Activated CD8-positive, alpha-beta memory T cell treated with anti-CD3 and anti-CD28 coated beads, Interleukin-2, amount 50 U/mL, for 24 hours (primary cell): ENCODE data around the gene GABRD.

ENCODE experiments used
- DNase-seq: peaks from one replicate; pipeline ENCODE4 v3.0.0-alpha.2; 2020; ENCODE audit errors: extremely low read depth

The GABRD gene

GRCh38 chr1:1985375-1986050 is 33.6 kb upstream of the GABRD start:
- DNase-seq: no peak

GRCh38 chr1:1986451-1987141 is 32.5 kb upstream of the GABRD start:
- DNase-seq: no peak

GRCh38 chr1:1987142-1987510 is 32.0 kb upstream of the GABRD start:
- DNase-seq: no peak

GRCh38 chr1:1988061-1988945 is 30.8 kb upstream of the GABRD start:
- DNase-seq: no peak

GRCh38 chr1:1989102-1989542 is 30.0 kb upstream of the GABRD start:
- no peak for DNase-seq

GRCh38 chr1:1989789-1990188 is 29.4 kb upstream of the GABRD start:
- no peak for DNase-seq

- no peak for DNase-seq
Measured at GRCh38 chr1:1990222-1990621, 28.9 kb upstream of the GABRD start.

- DNase-seq: no peak
Measured at GRCh38 chr1:1994536-1994935, 24.6 kb upstream of the GABRD start.

GRCh38 chr1:1996207-1996651 is 22.9 kb upstream of the GABRD start:
- DNase-seq: no peak

- DNase-seq: no peak
Measured at GRCh38 chr1:1997576-1997975, 21.6 kb upstream of the GABRD start.

- no peak for DNase-seq
Measured at GRCh38 chr1:2000432-2000831, 18.7 kb upstream of the GABRD start.

- DNase-seq: no peak
Measured at GRCh38 chr1:2000850-2001249, 18.3 kb upstream of the GABRD start.

- no peak for DNase-seq
Measured at GRCh38 chr1:2001773-2002411, 17.3 kb upstream of the GABRD start.

- no peak for DNase-seq
Measured at GRCh38 chr1:2003541-2004131, 15.5 kb upstream of the GABRD start, which contains the start of gene CFAP74. TSS of gene CFAP74 (minus strand) at chr1:2003786. CDS start at chr1:1990956, 12,830 bp downstream.

GRCh38 chr1:2004856-2005255 is 14.3 kb upstream of the GABRD start:
- DNase-seq: no peak

GRCh38 chr1:2009101-2010053 is 9.8 kb upstream of the GABRD start:
- no peak for DNase-seq

- no peak for DNase-seq
Measured at GRCh38 chr1:2014181-2014580, 5.0 kb upstream of the GABRD start.

- DNase-seq: no peak
Measured at GRCh38 chr1:2014741-2015735, 4.1 kb upstream of the GABRD start.

- DNase-seq: no peak
Measured at GRCh38 chr1:2016123-2016522, 3.0 kb upstream of the GABRD start.
